GM21737 (cell line): Measurements from ENCODE around the gene OR1J1.

Experiments used
- ATAC-seq: cut with Tn5 transposase; IDR thresholded peaks from one replicate; pipeline ENCODE4 v1.9.1; 2021; ENCODE audit warnings: mild to moderate bottlenecking, moderate library complexity; ENCODE audit not compliant: unreplicated experiment

The OR1J1 gene

GRCh38 chr9:122446819-122447484 lies 30.8 kb downstream of the OR1J1 start:
- ATAC-seq: no peak

DNA sequence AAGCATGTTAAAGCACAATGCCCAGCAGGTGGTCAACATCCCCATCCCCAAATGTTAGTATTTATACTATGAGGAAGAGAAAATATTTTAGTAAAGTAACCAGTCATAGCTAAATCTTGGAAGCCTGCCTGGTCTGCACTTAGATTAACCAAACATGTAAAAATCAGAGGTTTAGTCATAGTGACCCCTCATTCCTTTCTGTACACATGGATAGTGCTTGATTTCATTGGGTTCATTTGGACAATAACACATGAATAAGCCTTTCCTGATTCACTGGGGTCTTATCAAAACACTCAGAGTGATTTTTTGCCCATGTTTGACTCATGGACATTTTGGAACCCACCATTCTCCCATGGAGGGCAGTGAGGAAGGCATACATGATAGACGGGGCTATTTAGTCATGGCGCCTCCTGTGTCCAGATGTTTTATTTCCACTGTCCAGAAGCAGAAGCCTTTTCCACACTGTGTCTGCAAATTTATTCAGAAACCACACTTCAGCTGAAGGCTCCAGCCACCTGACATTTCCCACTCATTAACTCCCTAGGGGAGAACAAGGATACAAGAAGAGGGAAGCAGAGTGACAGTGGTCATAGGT lies 32.5 kb downstream of the OR1J1 start:
- no peak for ATAC-seq

GRCh38 chr9:122444041-122444733 lies 33.5 kb downstream of the OR1J1 start:
- ATAC-seq: no peak

GRCh38 chr9:122442568-122442967 lies 35.2 kb downstream of the OR1J1 start:
- no peak for ATAC-seq
